Measurements from ENCODE around the gene DAGLA. TPM values are rescaled to one million over a fixed set of nuclear protein-coding genes. Genes with fewer than 3 reads are reported as not detected.

The DAGLA gene
- total RNA-seq, 3 donors from 2014 or later (not counting 1 experiment from before 2014, with no cell fraction given), result 0.18 to 0.48 (median 0.38) TPM

- H3K36me3 Mint-ChIP-seq, result no peaks in the 10 kb centered on the region
- intact Hi-C loops (cut with micrococcal nuclease), result no loop called here
- no peak overlapping the region for H3K27ac ChIP-seq (ENCODE audit: low read length)
- WGBS (ENCODE audit: insufficient coverage), result 86% methylated on average over 11 of the region's 11 CpGs
- DNase-seq (no peak), ATAC-seq (no peak)
- no peaks in the 10 kb centered on the region for H3K9me3 Mint-ChIP-seq
- no peak overlapping the region for H3K4me3 Mint-ChIP-seq
- H3K4me3 ChIP-seq (ENCODE audit: low read length), result no peak overlapping the region
- peaks cover 0 to 3% of the 10 kb centered on the region in 2 donors for H3K27me3 Mint-ChIP-seq (ENCODE audit: low read depth in 2 of 2)
- H3K4me1 Mint-ChIP-seq, result peaks cover 0 to 6% of the 10 kb centered on the region in 2 donors
- H3K27me3 ChIP-seq (ENCODE audit: control insufficient read depth, insufficient read depth, low read length), result no peaks in the 10 kb centered on the region
- no peak overlapping the region for H3K27ac Mint-ChIP-seq
- peaks cover 3% of the 10 kb centered on the region for H3K4me1 ChIP-seq (ENCODE audit: control insufficient read depth, insufficient read depth, low read length)
- H3K36me3 ChIP-seq (ENCODE audit: control insufficient read depth, insufficient read depth, low read length), result no peaks in the 10 kb centered on the region
- no peaks in the 10 kb centered on the region for H3K9me3 ChIP-seq (ENCODE audit: control insufficient read depth, insufficient read depth, low read length)
- TF ChIP-seq CTCF (IDR thresholded peaks at IDR 0.05), result no peak
Observed at GRCh38 chr11:61761440-61762222, 81.4 kb downstream of the DAGLA start.

GRCh38 chr11:61762223-61762615, 82.0 kb downstream of the DAGLA start:
- ATAC-seq (no peak), DNase-seq (no peak)
- Histone ChIP-seq H3K9me3 (ENCODE audit: control insufficient read depth, insufficient read depth, low read length) (no peaks in the 10 kb centered on the region), H3K27ac (ENCODE audit: low read length) (no peak overlapping the region), H3K4me1 (ENCODE audit: control insufficient read depth, insufficient read depth, low read length) (no peaks in the 10 kb centered on the region), H3K36me3 (ENCODE audit: control insufficient read depth, insufficient read depth, low read length) (no peaks in the 10 kb centered on the region), H3K4me3 (ENCODE audit: low read length) (no peak overlapping the region), H3K27me3 (ENCODE audit: control insufficient read depth, insufficient read depth, low read length) (no peaks in the 10 kb centered on the region)
- intact Hi-C loops (cut with micrococcal nuclease), result no loop called here
- peaks cover 0 to 5% of the 10 kb centered on the region in 2 donors for H3K4me1 Mint-ChIP-seq
- WGBS (ENCODE audit: insufficient coverage), result 75% methylated on average over 10 of the region's 10 CpGs
- H3K27ac Mint-ChIP-seq, result no peak overlapping the region
- no peak overlapping the region for H3K4me3 Mint-ChIP-seq
- no peaks in the 10 kb centered on the region for H3K9me3 Mint-ChIP-seq
- TF ChIP-seq CTCF (IDR thresholded peaks at IDR 0.05), result no peak
- no peaks in the 10 kb centered on the region for H3K36me3 Mint-ChIP-seq
- peaks cover 0 to 3% of the 10 kb centered on the region in 2 donors for H3K27me3 Mint-ChIP-seq (ENCODE audit: low read depth in 2 of 2)

GRCh38 chr11:61762798-61763197, 82.6 kb downstream of the DAGLA start:
- no peaks in the 10 kb centered on the region for H3K4me1 ChIP-seq (ENCODE audit: control insufficient read depth, insufficient read depth, low read length)
- no peak for TF ChIP-seq CTCF (IDR thresholded peaks at IDR 0.05)
- no peak overlapping the region for H3K27ac ChIP-seq (ENCODE audit: low read length)
- Mint-ChIP-seq H3K27me3 (ENCODE audit: low read depth in 2 of 2) (peaks cover 0 to 3% of the 10 kb centered on the region in 2 donors), H3K27ac (no peak overlapping the region), H3K4me3 (no peak overlapping the region), H3K9me3 (no peaks in the 10 kb centered on the region), H3K4me1 (peaks cover 0 to 5% of the 10 kb centered on the region in 2 donors), H3K36me3 (no peaks in the 10 kb centered on the region)
- no peak overlapping the region for H3K4me3 ChIP-seq (ENCODE audit: low read length)
- H3K36me3 ChIP-seq (ENCODE audit: control insufficient read depth, insufficient read depth, low read length), result no peaks in the 10 kb centered on the region
- WGBS (ENCODE audit: insufficient coverage), result 64% methylated on average over 15 of the region's 15 CpGs
- ATAC-seq (no peak), DNase-seq (no peak)
- no peaks in the 10 kb centered on the region for H3K9me3 ChIP-seq (ENCODE audit: control insufficient read depth, insufficient read depth, low read length)
- no peaks in the 10 kb centered on the region for H3K27me3 ChIP-seq (ENCODE audit: control insufficient read depth, insufficient read depth, low read length)
- intact Hi-C loops (cut with micrococcal nuclease), result no loop called here

Measured in natural killer cell (primary cell).